GM19372 (cell line): Measurements from ENCODE around the gene CELA1.

Experiments used
- ATAC-seq: cut with Tn5 transposase; IDR thresholded peaks from one replicate; pipeline ENCODE4 v1.9.1; 2021; ENCODE audit warnings: mild to moderate bottlenecking, low read depth, moderate library complexity; ENCODE audit not compliant: unreplicated experiment

Gene CELA1

GRCh38 chr12:51346581-51346980, at the start of gene CELA1:
CELA1 (minus strand) TSS chr12:51346679; CDS start chr12:51346638, 41 bp downstream.
- no peak for ATAC-seq

DNA sequence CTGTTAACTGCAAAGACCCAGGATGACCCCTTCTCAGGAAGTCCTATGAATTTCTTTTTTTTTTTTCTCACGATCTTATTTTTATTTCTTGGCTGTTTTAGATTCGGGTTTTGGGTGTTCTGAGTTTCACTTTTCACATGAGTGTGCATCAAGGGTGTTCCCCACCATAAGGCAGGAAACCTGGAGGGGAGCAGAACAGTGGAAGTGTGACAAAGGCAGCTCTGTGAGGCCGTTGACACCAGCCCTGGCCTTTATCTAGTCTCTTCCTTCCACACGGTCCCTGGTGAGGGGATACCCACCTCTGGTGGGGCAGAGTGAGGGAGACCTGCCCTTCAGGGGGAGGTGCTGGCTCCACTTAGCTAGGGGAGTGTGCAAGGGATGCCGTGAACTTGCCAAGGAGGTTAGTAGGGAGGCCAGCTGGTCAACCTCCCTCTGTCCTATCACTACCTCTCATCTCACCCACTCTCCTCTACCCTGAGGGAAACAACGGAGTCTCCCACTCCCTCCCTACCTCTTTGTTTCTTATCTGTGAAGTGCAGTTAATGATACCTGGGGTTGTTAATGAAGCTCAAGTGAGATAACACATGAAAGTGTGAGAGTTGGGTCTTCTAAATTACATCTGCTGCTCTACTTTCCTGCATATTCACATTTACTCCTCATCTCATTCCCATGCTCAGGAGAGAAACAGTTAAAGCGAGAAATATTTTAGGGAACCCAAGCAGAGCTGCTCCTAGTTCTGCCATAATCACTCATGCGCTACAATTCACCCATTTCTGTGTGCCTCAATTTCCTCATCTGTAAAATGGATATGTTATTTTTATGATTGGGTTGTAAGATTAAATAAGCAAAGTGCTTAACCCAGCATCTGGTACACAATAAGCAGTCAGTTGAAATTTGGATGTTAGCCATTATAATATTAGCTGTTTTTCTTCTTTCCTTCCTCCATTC, 49.1 kb upstream of the CELA1 start:
- ATAC-seq, result no peak

DNA sequence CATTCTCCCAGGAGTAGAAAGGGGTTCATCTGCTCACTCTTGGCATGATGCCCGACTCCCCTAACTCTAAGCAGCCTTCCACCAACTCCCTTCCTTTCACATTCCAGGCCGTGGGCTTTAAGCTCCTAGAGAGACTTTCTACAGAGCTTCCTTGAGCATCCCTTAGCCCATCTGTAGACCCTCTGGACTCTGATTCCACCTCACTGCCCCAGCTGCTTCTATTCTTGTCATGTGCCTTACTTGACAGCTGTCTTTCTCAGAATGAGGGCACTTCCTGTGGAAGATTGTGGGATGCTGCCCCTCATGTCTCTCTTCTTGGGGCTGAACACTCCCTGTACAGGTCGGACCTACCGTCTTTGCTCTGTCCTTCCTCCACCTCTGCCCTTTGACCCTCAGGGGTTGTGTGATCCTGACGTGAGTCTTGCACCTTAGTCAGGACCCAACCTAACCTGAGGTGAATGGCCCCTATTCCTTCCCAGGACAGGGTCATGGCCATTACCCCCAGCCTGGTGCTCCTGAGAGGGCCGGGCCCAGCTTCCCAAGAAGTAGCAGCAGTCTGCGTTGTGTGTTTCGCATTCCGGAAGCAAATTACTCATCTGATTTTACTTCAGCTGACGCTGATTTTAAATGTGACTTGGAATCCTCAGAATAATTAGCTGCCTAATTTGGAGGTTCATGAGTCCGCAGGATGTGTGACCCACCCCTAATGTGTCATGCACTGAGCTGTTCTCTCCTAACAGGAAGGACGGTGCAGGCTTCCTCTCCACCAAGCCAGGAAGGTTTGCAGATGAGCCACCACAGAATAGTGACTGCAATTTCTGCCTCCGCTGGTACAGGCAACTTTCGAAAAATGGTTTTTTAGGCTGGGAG, 47.4 kb upstream of the CELA1 start:
- ATAC-seq, result no peak

DNA sequence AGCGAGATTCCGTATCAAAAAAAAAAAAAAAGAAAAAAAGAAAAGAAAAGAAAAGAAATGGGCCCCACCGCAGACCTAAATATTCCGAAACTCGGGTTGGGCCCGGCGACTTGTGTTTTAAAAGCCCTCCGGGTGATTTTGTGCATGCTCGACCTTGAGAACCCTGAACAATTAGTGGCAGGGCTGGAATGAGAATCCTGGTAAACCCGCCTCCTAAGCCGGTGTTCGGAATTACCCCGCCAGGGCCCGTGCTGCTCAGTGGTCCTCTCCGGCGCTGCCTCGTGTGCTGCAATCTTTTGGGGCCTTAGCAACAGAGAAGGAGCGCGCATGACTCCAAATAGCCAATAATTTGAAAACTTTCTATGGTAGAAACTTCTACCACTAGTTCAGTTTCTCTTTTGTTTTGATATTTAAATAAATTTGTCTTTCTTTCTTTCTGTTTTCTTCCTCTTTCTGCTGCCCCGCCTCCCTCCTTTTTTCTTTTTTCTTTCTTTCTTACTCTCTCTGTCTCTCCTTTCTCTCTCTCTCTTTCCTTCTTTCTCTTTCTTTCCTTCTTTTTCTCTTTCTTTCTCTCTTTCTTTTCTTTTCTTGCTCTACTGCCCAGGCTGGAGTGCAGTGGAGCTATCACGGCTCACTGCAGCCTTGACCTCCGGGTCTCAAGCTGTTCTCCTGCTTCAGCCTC, 46.2 kb upstream of the CELA1 start:
- ATAC-seq, result no peak

- no peak for ATAC-seq
Observed at GRCh38 chr12:51391283-51392123, 45.0 kb upstream of the CELA1 start, which contains the start of gene GALNT6. GALNT6 (minus strand) TSS chr12:51391406; CDS start chr12:51379781, 11,625 bp downstream.

GRCh38 chr12:51390891-51391282, 44.4 kb upstream of the CELA1 start:
- no peak for ATAC-seq

- ATAC-seq, result no peak
Observed at GRCh38 chr12:51390457-51390856, 44.0 kb upstream of the CELA1 start.

DNA sequence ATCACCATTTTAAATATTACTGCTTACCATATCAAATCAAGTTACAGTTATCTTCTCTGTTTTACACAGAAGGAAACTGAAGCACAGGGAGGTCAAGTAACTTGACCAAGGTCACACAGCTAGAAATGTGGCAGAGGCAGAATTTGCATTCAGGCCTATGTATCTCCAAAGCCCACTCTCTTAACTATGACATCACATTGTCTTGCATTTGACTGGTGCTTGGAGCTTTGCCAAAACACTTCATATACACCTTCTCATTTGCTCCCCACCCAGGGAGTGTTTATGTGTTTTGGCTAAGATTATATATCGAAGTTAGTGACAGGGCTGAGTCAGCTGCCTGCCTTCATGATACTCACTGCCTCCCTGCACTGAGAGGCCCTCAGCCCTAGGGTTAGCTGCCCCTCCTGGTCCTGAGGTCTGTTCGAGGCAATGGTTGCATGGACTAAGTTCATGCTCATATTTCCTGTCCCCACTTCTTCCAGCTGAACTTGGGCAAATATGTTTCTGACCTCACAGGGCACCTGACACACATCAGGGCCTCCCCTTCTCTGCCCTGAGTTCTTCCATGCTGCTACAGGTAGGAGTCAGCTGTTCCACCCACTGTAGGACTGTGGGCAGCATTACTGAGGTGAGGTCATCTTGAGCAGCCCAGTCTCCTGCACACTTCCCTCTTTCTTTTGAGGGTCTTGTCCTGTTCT, 43.0 kb upstream of the CELA1 start:
- no peak for ATAC-seq

- no peak for ATAC-seq
Observed at GRCh38 chr12:51388846-51389245, 42.4 kb upstream of the CELA1 start.

GRCh38 chr12:51388069-51388799, 41.8 kb upstream of the CELA1 start:
- no peak for ATAC-seq

- ATAC-seq, result no peak
Observed at GRCh38 chr12:51386351-51386750, 39.9 kb upstream of the CELA1 start.

DNA sequence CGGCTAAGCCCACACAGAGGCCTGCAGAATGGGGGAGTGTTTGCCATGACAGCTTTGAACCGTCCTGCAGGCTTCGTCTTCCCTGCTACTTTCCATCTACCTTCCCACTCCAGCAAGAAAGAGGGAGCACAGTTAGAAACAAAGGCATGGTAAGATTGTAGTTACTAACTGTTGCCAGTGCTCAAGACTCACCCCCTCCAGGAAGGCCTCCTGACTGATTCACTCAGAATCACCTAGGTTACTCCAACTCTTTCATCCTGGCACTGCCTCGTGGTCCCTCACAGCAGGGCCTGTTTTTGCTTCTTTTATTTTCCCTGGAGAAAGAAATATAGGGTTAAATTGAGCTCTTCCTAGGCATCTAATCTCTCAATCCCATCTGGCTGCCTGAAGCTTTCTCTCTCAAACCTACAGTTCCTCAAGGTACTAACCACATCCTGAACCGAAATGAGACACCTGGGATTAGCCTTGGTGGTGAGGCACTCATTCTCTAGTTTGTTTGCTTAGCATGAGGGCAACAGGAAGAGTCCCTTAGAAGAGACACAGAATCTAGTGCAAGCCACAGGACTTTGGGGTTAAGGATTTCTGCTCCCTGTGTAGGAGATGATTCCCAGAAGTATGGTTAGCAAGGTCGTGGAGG, 36.9 kb upstream of the CELA1 start:
- ATAC-seq, result no peak

DNA sequence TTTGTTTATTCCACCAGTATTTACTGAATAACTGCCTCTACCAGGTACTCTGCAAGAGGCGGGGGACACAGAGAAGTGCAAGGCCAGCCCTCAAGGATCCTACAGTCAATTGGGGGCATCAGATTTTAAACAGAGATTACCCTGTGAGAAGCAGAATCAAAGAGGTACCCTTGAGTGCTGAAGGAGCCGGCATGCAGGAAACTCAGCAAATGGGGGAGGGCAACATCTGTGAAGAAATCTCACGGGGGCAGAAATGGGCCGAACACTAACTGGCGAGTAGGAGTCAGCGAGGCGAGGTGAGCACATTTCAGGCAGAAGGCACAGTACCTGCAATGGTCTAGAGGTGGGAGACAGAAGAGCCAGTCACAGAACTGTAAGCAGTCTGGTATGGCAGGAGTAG, 35.7 kb upstream of the CELA1 start:
- ATAC-seq, result no peak

- ATAC-seq, result no peak
Observed at GRCh38 chr12:51381226-51382079, 35.0 kb upstream of the CELA1 start.

DNA sequence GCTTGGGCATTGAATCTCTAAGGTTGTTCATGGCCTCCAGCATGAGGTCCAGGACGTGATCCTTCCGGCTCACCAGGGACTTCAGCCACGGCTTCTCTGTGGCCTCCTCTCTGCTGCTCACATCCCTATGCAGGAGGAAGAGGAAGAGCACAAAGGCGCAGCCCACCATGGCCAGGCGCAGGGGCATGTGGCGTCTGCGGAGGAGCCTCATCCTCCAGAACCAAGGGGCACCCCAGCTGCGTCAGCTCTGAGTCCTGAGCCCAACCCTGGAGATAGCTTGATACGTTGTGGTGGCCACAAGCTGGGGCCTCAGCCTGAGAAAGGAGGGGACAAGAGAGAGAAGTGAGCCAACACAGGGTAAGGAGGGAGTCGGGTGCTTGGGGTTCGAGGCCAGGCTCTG, 33.1 kb upstream of the CELA1 start:
- ATAC-seq, result no peak

GRCh38 chr12:51378749-51379148, 32.3 kb upstream of the CELA1 start:
- ATAC-seq, result no peak
